ENCODE measurements around the gene OLFM1.
"Not testable (repeated sequence)": the region's sequence is repeated elsewhere in the genome, so short reads cannot be mapped to it uniquely, and the experiment has no call there.

OLFM1 gene

GRCh38 chr9:135156525-135157510, 69.3 kb downstream of the OLFM1 start:
- no peak for FAIRE-seq

- no peak for FAIRE-seq
These were observed 70.5 kb downstream of the OLFM1 start for GRCh38 chr9:135157856-135158563.

- no peak for FAIRE-seq
These were observed 71.1 kb downstream of the OLFM1 start for GRCh38 chr9:135158564-135158937.

- FAIRE-seq = no peak
These were observed 72.3 kb downstream of the OLFM1 start for GRCh38 chr9:135159801-135160200.

GRCh38 chr9:135160862-135161261, 73.4 kb downstream of the OLFM1 start:
- FAIRE-seq = no peak

- FAIRE-seq = not testable (repeated sequence)
These were observed 75.1 kb downstream of the OLFM1 start for GRCh38 chr9:135162599-135162998.

- FAIRE-seq = no peak
These were observed 75.7 kb downstream of the OLFM1 start for GRCh38 chr9:135163023-135163780.

- FAIRE-seq = no peak
These were observed 76.6 kb downstream of the OLFM1 start for GRCh38 chr9:135164036-135164435.

- FAIRE-seq = no peak
These were observed 77.7 kb downstream of the OLFM1 start for GRCh38 chr9:135165003-135165711.

GRCh38 chr9:135165756-135166519, 78.5 kb downstream of the OLFM1 start:
- FAIRE-seq = no peak

- no peak for FAIRE-seq
These were observed 79.1 kb downstream of the OLFM1 start for GRCh38 chr9:135166565-135166964.

GRCh38 chr9:135167356-135167755, 79.9 kb downstream of the OLFM1 start:
- no peak for FAIRE-seq

- no peak for FAIRE-seq
These were observed 80.6 kb downstream of the OLFM1 start for GRCh38 chr9:135167849-135168655.

GRCh38 chr9:135169709-135170226, 82.3 kb downstream of the OLFM1 start:
- no peak for FAIRE-seq

- no peak for FAIRE-seq
These were observed 83.1 kb downstream of the OLFM1 start for GRCh38 chr9:135170535-135170934.

Measured in endometrium (tissue), 2 donors.